HG03108 (cell line): ENCODE data around the gene PDE4B.

ENCODE experiments used
- ATAC-seq: cut with Tn5 transposase; IDR thresholded peaks from one replicate; pipeline ENCODE4 v1.9.1; 2021; ENCODE audit warnings: moderate library complexity; ENCODE audit not compliant: unreplicated experiment

PDE4B gene

GRCh38 chr1:66350001-66350547 is 557.4 kb downstream of the PDE4B start:
- ATAC-seq = peak; percentile 53

- ATAC-seq = peak; percentile 27
These were observed 558.8 kb downstream of the PDE4B start for GRCh38 chr1:66351478-66351877.

- no peak for ATAC-seq
These were observed 559.2 kb downstream of the PDE4B start for GRCh38 chr1:66351913-66352312.

- ATAC-seq = no peak
These were observed 560.1 kb downstream of the PDE4B start for GRCh38 chr1:66352792-66353191.

- no peak for ATAC-seq
These were observed 560.6 kb downstream of the PDE4B start for GRCh38 chr1:66353257-66353656.

GRCh38 chr1:66354311-66355201 is 561.9 kb downstream of the PDE4B start:
- ATAC-seq = no peak

- ATAC-seq = no peak
These were observed 563.1 kb downstream of the PDE4B start for GRCh38 chr1:66355756-66356155.

- ATAC-seq = no peak
These were observed 563.9 kb downstream of the PDE4B start for GRCh38 chr1:66356605-66357004.

- ATAC-seq = no peak
These were observed 564.3 kb downstream of the PDE4B start for GRCh38 chr1:66357021-66357420.

GRCh38 chr1:66357478-66358197 is 564.9 kb downstream of the PDE4B start:
- ATAC-seq = no peak

GRCh38 chr1:66359269-66359668 is 566.6 kb downstream of the PDE4B start:
- no peak for ATAC-seq

- no peak for ATAC-seq
These were observed 567.1 kb downstream of the PDE4B start for GRCh38 chr1:66359815-66360214.

- no peak for ATAC-seq
These were observed 567.6 kb downstream of the PDE4B start for GRCh38 chr1:66360285-66360724.

GRCh38 chr1:66364578-66365391 is 572.1 kb downstream of the PDE4B start:
- ATAC-seq = no peak

- no peak for ATAC-seq
These were observed 572.9 kb downstream of the PDE4B start for GRCh38 chr1:66365635-66366034.

GRCh38 chr1:66366634-66367033 is 573.9 kb downstream of the PDE4B start:
- ATAC-seq = no peak

GRCh38 chr1:66367369-66367768 is 574.7 kb downstream of the PDE4B start:
- ATAC-seq = no peak

- no peak for ATAC-seq
These were observed 575.6 kb downstream of the PDE4B start for GRCh38 chr1:66368261-66368660.

GRCh38 chr1:66370462-66370971 is 577.8 kb downstream of the PDE4B start:
- ATAC-seq = peak; percentile 25

GRCh38 chr1:66371233-66372005 is 578.7 kb downstream of the PDE4B start:
- peak; percentile 25 for ATAC-seq
